Osteoblast (primary cell): ENCODE results near the gene C5orf15. TPM values are rescaled to one million over a fixed set of nuclear protein-coding genes. Genes with fewer than 3 reads are reported as not detected.

Experiments used
- DNase-seq: peaks from one replicate; pipeline ENCODE4 v3.0.0; 2011; ENCODE audit warnings: low spot score, mixed read lengths; ENCODE audit not compliant: insufficient read length; ENCODE audit errors: missing footprints
- H2AFZ ChIP-seq: 2 replicates; pipeline ENCODE4 v1.6.0; 2011; ENCODE audit warnings: mild to moderate bottlenecking, low read length
- H3K27ac ChIP-seq: 2 replicates; pipeline ENCODE4 v1.5.1; 2011; ENCODE audit warnings: mild to moderate bottlenecking, low read depth, low read length, moderate library complexity
- H3K27me3 ChIP-seq: 2 replicates; pipeline ENCODE4 v1.6.0; 2012; ENCODE audit warnings: mild to moderate bottlenecking, control low read depth, inconsistent platforms, low read length, moderate library complexity; ENCODE audit not compliant: insufficient read depth
- H3K36me3 ChIP-seq: 2 replicates; pipeline ENCODE4 v1.5.1; 2011; ENCODE audit warnings: mild to moderate bottlenecking, low read length, control low read depth, moderate library complexity; ENCODE audit not compliant: insufficient read depth
- H3K4me1 ChIP-seq: 2 replicates; pipeline ENCODE4 v1.5.1; 2011; ENCODE audit warnings: mild to moderate bottlenecking, low read length, control low read depth, moderate library complexity; ENCODE audit not compliant: insufficient read depth
- H3K4me2 ChIP-seq: 2 replicates; pipeline ENCODE4 v1.6.0; 2011; ENCODE audit warnings: mild to moderate bottlenecking, low read length; ENCODE audit not compliant: insufficient read depth
- H3K4me3 ChIP-seq: fragments of 200-600 bp; sonication (generic); 3 replicates; pipeline ENCODE4 v1.5.1; 2012; ENCODE audit warnings: mild to moderate bottlenecking, low read length, inconsistent platforms; ENCODE audit not compliant: insufficient read depth
- H3K79me2 ChIP-seq: 2 replicates; pipeline ENCODE4 v1.6.0; 2012; ENCODE audit warnings: mild to moderate bottlenecking, low read length, control low read depth, inconsistent platforms; ENCODE audit not compliant: insufficient read depth
- H3K9me3 ChIP-seq: 2 replicates; pipeline ENCODE4 v1.5.1; 2011; ENCODE audit warnings: low read depth, low read length, control low read depth
- H4K20me1 ChIP-seq: 2 replicates; pipeline ENCODE4 v1.6.0; 2012; ENCODE audit warnings: mild to moderate bottlenecking, low read length, control low read depth; ENCODE audit not compliant: insufficient read depth
- CTCF ChIP-seq: IDR thresholded peaks from 2 replicates; pipeline ENCODE4 v1.5.1; 2011; ENCODE audit warnings: mild to moderate bottlenecking, low read depth, low read length, moderate library complexity; ENCODE audit errors: extremely low read depth
- total RNA-seq: library from RNA; depleted of rRNA; stranded (reverse); fragments of >200 nt; gene quantifications from 2 replicates; pipeline ENCODE4 v1.2.3, GENCODE V29; 2012

Gene C5orf15
- 68.4 and 77.2 TPM in 2 replicates for total RNA-seq

GRCh38 chr5:133968204-133968980 lies at the start of gene C5orf15:
Gene C5orf15 (minus strand): TSS chr5:133968625. CDS start chr5:133968584, 41 bp downstream.
- peaks cover 49% of the 10 kb centered on the region for H3K79me2 ChIP-seq

GRCh38 chr5:134008266-134008749 lies 39.9 kb upstream of the C5orf15 start:
- Histone ChIP-seq H3K4me2 (no peak overlapping the region), H4K20me1 (peaks cover 4% of the 10 kb centered on the region), H3K9me3 (no peaks in the 10 kb centered on the region), H3K27me3 (no peaks in the 10 kb centered on the region), H2AFZ (no peak overlapping the region), H3K36me3 (peaks cover under 1% of the 10 kb centered on the region), H3K27ac (no peak overlapping the region), H3K4me3 (no peak overlapping the region), H3K79me2 (peaks cover 15% of the 10 kb centered on the region), H3K4me1 (peaks cover 15% of the 10 kb centered on the region)
- peak; percentile 52 for DNase-seq
- no peak for TF ChIP-seq CTCF

More at GRCh38 chr5:133968204-133968980, at the start of gene C5orf15:
- Histone ChIP-seq H3K4me3 (peak within 1 kb of the TSS; percentile 98), H3K36me3 (peaks cover 14% of the 10 kb centered on the region), H3K27me3 (no peaks in the 10 kb centered on the region), H2AFZ (peak within 1 kb of the TSS; percentile 92), H3K4me1 (peaks cover 30% of the 10 kb centered on the region), H3K27ac (peak within 1 kb of the TSS; percentile 95), H3K4me2 (peak within 1 kb of the TSS; percentile 78), H4K20me1 (peaks cover 4% of the 10 kb centered on the region), H3K9me3 (no peaks in the 10 kb centered on the region)
- peak; percentile 95 for DNase-seq
- TF ChIP-seq CTCF: peak; percentile 13

- peaks cover 21% of the 10 kb centered on the region for H3K79me2 ChIP-seq
- no peak overlapping the region for H3K4me3 ChIP-seq
- H3K9me3 ChIP-seq: no peaks in the 10 kb centered on the region
- H3K4me1 ChIP-seq: peaks cover 21% of the 10 kb centered on the region
- no peak overlapping the region for H3K27ac ChIP-seq
- DNase-seq: peak; percentile 92
- no peak for TF ChIP-seq CTCF
- peaks cover 3% of the 10 kb centered on the region for H3K36me3 ChIP-seq
- H2AFZ ChIP-seq: no peak overlapping the region
- no peaks in the 10 kb centered on the region for H3K27me3 ChIP-seq
- H4K20me1 ChIP-seq: peaks cover 10% of the 10 kb centered on the region
- no peak overlapping the region for H3K4me2 ChIP-seq
Observed at GRCh38 chr5:134007581-134008265, 39.3 kb upstream of the C5orf15 start.

- no peaks in the 10 kb centered on the region for H3K9me3 ChIP-seq
- peak overlapping the region; percentile 78 for H3K4me3 ChIP-seq
- H3K79me2 ChIP-seq: peaks cover 37% of the 10 kb centered on the region
- H3K36me3 ChIP-seq: peaks cover 13% of the 10 kb centered on the region
- peak overlapping the region; percentile 56 for H2AFZ ChIP-seq
- H4K20me1 ChIP-seq: peaks cover 25% of the 10 kb centered on the region
- DNase-seq: no peak
- H3K27ac ChIP-seq: peak overlapping the region; percentile 91
- peak overlapping the region; percentile 91 for H3K4me2 ChIP-seq
- TF ChIP-seq CTCF: no peak
- H3K4me1 ChIP-seq: peaks cover 29% of the 10 kb centered on the region
- no peaks in the 10 kb centered on the region for H3K27me3 ChIP-seq
Observed at GRCh38 chr5:134006115-134006514, 37.7 kb upstream of the C5orf15 start.
